GM19397 (cell line): Measurements from ENCODE around the gene BTBD7.

Source experiments
- ATAC-seq: cut with Tn5 transposase; IDR thresholded peaks from one replicate; pipeline ENCODE4 v1.9.1; 2021; ENCODE audit warnings: mild to moderate bottlenecking, moderate library complexity; ENCODE audit not compliant: unreplicated experiment

BTBD7 gene

DNA sequence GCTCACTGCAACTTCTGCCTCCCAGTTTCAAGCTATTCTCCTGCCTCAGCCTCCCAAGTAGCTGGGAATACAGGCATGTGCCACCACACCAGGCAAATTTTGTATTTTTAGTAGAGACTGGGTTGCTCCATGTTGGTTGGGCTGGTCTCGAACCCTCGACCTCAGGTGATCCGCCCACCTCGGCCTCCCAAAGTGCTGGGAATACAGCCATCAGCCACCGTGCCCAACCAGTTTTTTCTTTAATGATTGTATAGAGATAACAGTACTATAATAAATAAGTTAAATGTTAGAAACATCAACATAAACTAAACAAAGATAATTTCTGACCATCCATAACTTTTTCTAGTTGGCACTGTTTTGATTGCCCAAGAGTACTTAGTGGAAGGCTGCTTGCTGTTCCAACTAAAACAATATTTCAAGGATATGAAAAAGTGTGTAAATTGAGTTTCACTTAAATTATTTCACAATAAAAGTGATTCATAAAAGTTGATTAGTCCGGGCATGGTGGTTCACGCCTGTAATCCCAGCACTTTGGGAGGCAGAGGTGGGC, 131.6 kb downstream of the BTBD7 start:
- ATAC-seq: no peak

DNA sequence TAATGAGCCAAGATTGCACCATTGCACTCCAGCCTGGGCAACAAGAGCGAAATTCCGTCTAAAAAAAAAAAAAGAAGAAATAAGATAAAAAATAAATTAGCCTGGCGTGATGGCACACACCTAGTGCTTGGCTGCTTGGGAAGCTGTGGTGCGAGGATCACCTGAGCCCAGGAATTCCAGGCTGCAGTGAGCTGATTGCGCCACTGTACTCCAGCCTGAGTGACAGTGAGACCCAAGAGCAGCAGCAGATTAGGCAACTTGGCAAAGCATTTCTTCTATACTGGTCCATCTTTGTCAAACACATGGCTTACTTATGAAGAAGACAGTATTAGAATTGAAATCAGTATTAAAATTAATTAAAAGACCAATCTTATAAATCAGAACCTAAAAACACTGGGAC, 132.3 kb downstream of the BTBD7 start:
- ATAC-seq: no peak

GRCh38 chr14:93199031-93199430, 133.8 kb downstream of the BTBD7 start:
- no peak for ATAC-seq

GRCh38 chr14:93195316-93195999, 137.4 kb downstream of the BTBD7 start:
- ATAC-seq: no peak
